ENCODE measurements around the gene NEK4. TPM values are rescaled to one million over a fixed set of nuclear protein-coding genes. Genes with fewer than 3 reads are reported as not detected.
A peak's percentile ranks its signal among the peaks of the same experiment; 100 is the strongest.

NEK4 gene
- total RNA-seq, 1 experiment from 2014 or later: 22.0 TPM

GRCh38 chr3:52696830-52697631 lies 73.7 kb downstream of the NEK4 start:
- DNase-seq (ENCODE audit: low spot score): no peak
- Histone ChIP-seq H3K36me3 (ENCODE audit: insufficient read depth, low read length, poor library complexity, severe bottlenecking) (peaks cover 51% of the 10 kb centered on the region), H3K4me3 (ENCODE audit: low read depth, low read length, poor library complexity, severe bottlenecking) (no peak overlapping the region), H3K27me3 (replicated peaks; ENCODE audit: insufficient read depth, low read depth, low read length, poor library complexity) (no peaks in the 10 kb centered on the region), H3K4me1 (ENCODE audit: insufficient read depth, low read length, poor library complexity, severe bottlenecking) (no peaks in the 10 kb centered on the region), H3K9me3 (ENCODE audit: low read depth, low read length, poor library complexity, severe bottlenecking) (no peaks in the 10 kb centered on the region), H3K27ac (ENCODE audit: low read depth, low read length, poor library complexity, severe bottlenecking) (no peak overlapping the region)
- no TSS peak for BruUV-seq (replicated peaks)
- no peak for TF ChIP-seq CTCF (conservative IDR thresholded peaks at IDR 0.05; ENCODE audit: low read depth, low read length)
- TF ChIP-seq EZH2 (IDR thresholded peaks at IDR 0.05; ENCODE audit: borderline replicate concordance, low read depth, low read length, poor library complexity, severe bottlenecking): no peak
- CTCF ChIA-PET: no interaction called here
- intact Hi-C loops (cut with micrococcal nuclease; ENCODE audit: unreplicated experiment): no loop called here
- POLR2A ChIA-PET (ENCODE audit: low non-redundant PET): interaction anchor here (0.5 to 0.6 kb wide), 2 partner anchors 125 to 386 kb away, joined by 3 to 6 read pairs; no protein-coding TSS in a partner anchor

- H3K4me3 ChIP-seq (ENCODE audit: low read depth, low read length, poor library complexity, severe bottlenecking): no peak overlapping the region
- CTCF ChIA-PET: no interaction called here
- no peak for TF ChIP-seq CTCF (conservative IDR thresholded peaks at IDR 0.05; ENCODE audit: low read depth, low read length)
- no peak for TF ChIP-seq EZH2 (IDR thresholded peaks at IDR 0.05; ENCODE audit: borderline replicate concordance, low read depth, low read length, poor library complexity, severe bottlenecking)
- intact Hi-C loops (cut with micrococcal nuclease; ENCODE audit: unreplicated experiment): no loop called here
- no peaks in the 10 kb centered on the region for H3K4me1 ChIP-seq (ENCODE audit: insufficient read depth, low read length, poor library complexity, severe bottlenecking)
- BruUV-seq (replicated peaks): no TSS peak
- POLR2A ChIA-PET (ENCODE audit: low non-redundant PET): interaction anchor here (0.6 kb wide), 1 partner anchor 124 kb away, joined by 3 read pairs; no protein-coding TSS in a partner anchor
- H3K27ac ChIP-seq (ENCODE audit: low read depth, low read length, poor library complexity, severe bottlenecking): no peak overlapping the region
- no peaks in the 10 kb centered on the region for H3K27me3 ChIP-seq (replicated peaks; ENCODE audit: insufficient read depth, low read depth, low read length, poor library complexity)
- DNase-seq (ENCODE audit: low spot score): no peak
- H3K36me3 ChIP-seq (ENCODE audit: insufficient read depth, low read length, poor library complexity, severe bottlenecking): peaks cover 58% of the 10 kb centered on the region
- H3K9me3 ChIP-seq (ENCODE audit: low read depth, low read length, poor library complexity, severe bottlenecking): no peaks in the 10 kb centered on the region
These were observed 74.7 kb downstream of the NEK4 start for GRCh38 chr3:52695798-52696671.

- H3K36me3 ChIP-seq (ENCODE audit: insufficient read depth, low read length, poor library complexity, severe bottlenecking): peaks cover 71% of the 10 kb centered on the region
- no peak overlapping the region for H3K27ac ChIP-seq (ENCODE audit: low read depth, low read length, poor library complexity, severe bottlenecking)
- TF ChIP-seq EZH2 (IDR thresholded peaks at IDR 0.05; ENCODE audit: borderline replicate concordance, low read depth, low read length, poor library complexity, severe bottlenecking) (no peak), CTCF (conservative IDR thresholded peaks at IDR 0.05; ENCODE audit: low read depth, low read length) (no peak)
- H3K4me1 ChIP-seq (ENCODE audit: insufficient read depth, low read length, poor library complexity, severe bottlenecking): no peaks in the 10 kb centered on the region
- POLR2A ChIA-PET (ENCODE audit: low non-redundant PET): no interaction called here
- H3K9me3 ChIP-seq (ENCODE audit: low read depth, low read length, poor library complexity, severe bottlenecking): no peaks in the 10 kb centered on the region
- no peak for DNase-seq (ENCODE audit: low spot score)
- intact Hi-C loops (cut with micrococcal nuclease; ENCODE audit: unreplicated experiment): no loop called here
- H3K4me3 ChIP-seq (ENCODE audit: low read depth, low read length, poor library complexity, severe bottlenecking): no peak overlapping the region
- H3K27me3 ChIP-seq (replicated peaks; ENCODE audit: insufficient read depth, low read depth, low read length, poor library complexity): no peaks in the 10 kb centered on the region
- CTCF ChIA-PET: no interaction called here
- BruUV-seq (replicated peaks): TSS peak; percentile 60
These were observed 76.1 kb downstream of the NEK4 start for GRCh38 chr3:52694528-52695189.
